Left ventricle myocardium inferior (tissue), 1 donor: ENCODE data around the gene GPC2. TPM values are rescaled to one million over a fixed set of nuclear protein-coding genes. Genes with fewer than 3 reads are reported as not detected.

Experiments used
- DNase-seq: peaks from one replicate; pipeline ENCODE4 v3.0.0-alpha.2; 2020
- H3K27ac ChIP-seq: fragments of 200-600 bp; replicated peaks from 2 replicates; pipeline ENCODE4 v1.8.0; 2021
- H3K27me3 ChIP-seq: fragments of 200-600 bp; 2 replicates; pipeline ENCODE4 v1.8.0; 2021; ENCODE audit warnings: low read depth
- H3K36me3 ChIP-seq: fragments of 200-600 bp; 2 replicates; pipeline ENCODE4 v1.8.0; 2021
- H3K4me1 ChIP-seq: fragments of 200-600 bp; 2 replicates; pipeline ENCODE4 v1.8.0; 2021
- H3K4me3 ChIP-seq: fragments of 200-600 bp; 2 replicates; pipeline ENCODE4 v1.8.0; 2021; ENCODE audit warnings: mild to moderate bottlenecking, moderate library complexity
- H3K9me3 ChIP-seq: fragments of 200-600 bp; replicated peaks from 2 replicates; pipeline ENCODE4 v1.8.0; 2021
- intact Hi-C: fragments of 100-400 bp; cut with micrococcal nuclease; formaldehyde crosslinking; loops from one replicate; pipeline ENCODE4 v1.11.0; 2022
- total RNA-seq: library from RNA; stranded (reverse); fragmentation: NEBNext Ultra II Directional; extraction: Animal tissue kit (Norgen Biotek cat#: 25700); gene quantifications from one replicate; pipeline ENCODE4 v1.2.1, GENCODE V29; 2021
- TF ChIP-seq, protein P1 (sequence below): fragments of 200-600 bp; IDR thresholded peaks from 2 replicates; pipeline ENCODE4 v1.8.0; 2021; ENCODE audit warnings: antibody characterized with exemption, mild to moderate bottlenecking, borderline replicate concordance
- donor health status: DM: no; HTN: yes; CAD: no; lungs with severe emphysema.

The GPC2 gene
- total RNA-seq, 1 donor from 2014 or later = 0.25 TPM

DNA sequence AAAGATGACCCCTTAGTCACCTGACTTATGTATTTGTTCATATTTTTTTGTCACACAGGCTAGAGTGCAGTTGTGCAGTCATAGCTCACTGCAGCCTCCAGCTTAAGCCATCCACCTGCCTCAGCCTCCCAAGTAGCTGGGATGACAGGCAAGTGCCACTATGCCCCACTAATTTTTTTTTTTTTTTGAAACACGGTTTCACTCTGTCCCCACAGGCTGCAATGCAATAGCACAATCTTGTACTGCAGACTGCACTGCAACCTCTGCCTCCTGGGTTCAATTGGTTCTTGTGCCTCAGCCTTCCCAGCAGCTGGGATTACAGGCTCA, 48.6 kb downstream of the GPC2 start:
- intact Hi-C loops = no loop called here
- H3K9me3 ChIP-seq = no peaks in the 10 kb centered on the region
- no peaks in the 10 kb centered on the region for H3K36me3 ChIP-seq
- peaks cover 47% of the 10 kb centered on the region for H3K4me1 ChIP-seq
- H3K27me3 ChIP-seq = no peaks in the 10 kb centered on the region
- DNase-seq = no peak
- no peak overlapping the region for H3K27ac ChIP-seq
- TF ChIP-seq, protein P1, sequence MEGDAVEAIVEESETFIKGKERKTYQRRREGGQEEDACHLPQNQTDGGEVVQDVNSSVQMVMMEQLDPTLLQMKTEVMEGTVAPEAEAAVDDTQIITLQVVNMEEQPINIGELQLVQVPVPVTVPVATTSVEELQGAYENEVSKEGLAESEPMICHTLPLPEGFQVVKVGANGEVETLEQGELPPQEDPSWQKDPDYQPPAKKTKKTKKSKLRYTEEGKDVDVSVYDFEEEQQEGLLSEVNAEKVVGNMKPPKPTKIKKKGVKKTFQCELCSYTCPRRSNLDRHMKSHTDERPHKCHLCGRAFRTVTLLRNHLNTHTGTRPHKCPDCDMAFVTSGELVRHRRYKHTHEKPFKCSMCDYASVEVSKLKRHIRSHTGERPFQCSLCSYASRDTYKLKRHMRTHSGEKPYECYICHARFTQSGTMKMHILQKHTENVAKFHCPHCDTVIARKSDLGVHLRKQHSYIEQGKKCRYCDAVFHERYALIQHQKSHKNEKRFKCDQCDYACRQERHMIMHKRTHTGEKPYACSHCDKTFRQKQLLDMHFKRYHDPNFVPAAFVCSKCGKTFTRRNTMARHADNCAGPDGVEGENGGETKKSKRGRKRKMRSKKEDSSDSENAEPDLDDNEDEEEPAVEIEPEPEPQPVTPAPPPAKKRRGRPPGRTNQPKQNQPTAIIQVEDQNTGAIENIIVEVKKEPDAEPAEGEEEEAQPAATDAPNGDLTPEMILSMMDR = no peak
- no peak overlapping the region for H3K4me3 ChIP-seq

DNA sequence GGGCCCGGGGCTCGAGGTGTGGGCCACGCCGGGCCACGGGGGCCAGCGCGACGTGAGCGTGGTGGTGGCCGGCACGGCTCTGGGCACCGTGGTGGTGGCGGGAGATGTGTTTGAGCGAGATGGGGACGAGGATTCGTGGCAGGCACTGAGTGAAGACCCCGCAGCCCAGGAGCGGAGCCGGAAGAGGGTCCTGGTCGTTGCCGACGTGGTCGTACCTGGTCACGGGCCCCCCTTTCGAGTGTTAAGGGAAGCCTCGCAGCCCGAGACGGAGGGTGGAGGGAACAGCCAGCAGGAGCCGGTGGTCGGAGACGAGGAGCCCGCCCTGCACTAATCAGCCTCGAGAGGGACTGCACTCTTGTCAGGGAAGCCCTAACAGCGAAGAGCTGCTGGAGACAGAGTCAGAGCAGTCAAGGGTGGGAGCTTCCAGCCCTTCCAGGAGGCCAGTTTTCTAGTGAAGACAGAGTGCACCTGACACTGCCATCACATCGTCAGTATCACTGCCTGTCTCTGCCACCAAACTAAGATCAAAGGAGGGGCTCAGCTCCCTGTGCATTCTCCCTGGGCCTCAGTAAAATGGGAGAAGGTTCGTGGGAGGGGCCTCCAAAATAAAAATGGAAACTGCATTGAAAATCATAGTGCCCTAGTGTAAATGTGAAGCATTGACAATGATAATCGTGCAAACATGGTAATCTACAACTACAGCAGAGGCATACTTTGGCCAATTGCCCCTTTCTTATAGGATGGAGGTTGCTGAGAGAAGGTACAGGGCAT, 49.1 kb downstream of the GPC2 start:
- intact Hi-C loops = no loop called here
- DNase-seq = no peak
- TF ChIP-seq, protein P1 = no peak
- no peaks in the 10 kb centered on the region for H3K9me3 ChIP-seq
- peak overlapping the region; percentile 99 for H3K4me3 ChIP-seq
- no peaks in the 10 kb centered on the region for H3K27me3 ChIP-seq
- H3K4me1 ChIP-seq = peaks cover 47% of the 10 kb centered on the region
- peak overlapping the region; percentile 97 for H3K27ac ChIP-seq
- peaks cover 2% of the 10 kb centered on the region for H3K36me3 ChIP-seq

GRCh38 chr7:100126931-100127865, 50.0 kb downstream of the GPC2 start, which contains the start of gene MBLAC1:
Gene MBLAC1 (plus strand): TSS chr7:100126967. CDS start chr7:100127396, 429 bp downstream.
- TF ChIP-seq, protein P1 = no peak
- intact Hi-C loops = no loop called here

DNA sequence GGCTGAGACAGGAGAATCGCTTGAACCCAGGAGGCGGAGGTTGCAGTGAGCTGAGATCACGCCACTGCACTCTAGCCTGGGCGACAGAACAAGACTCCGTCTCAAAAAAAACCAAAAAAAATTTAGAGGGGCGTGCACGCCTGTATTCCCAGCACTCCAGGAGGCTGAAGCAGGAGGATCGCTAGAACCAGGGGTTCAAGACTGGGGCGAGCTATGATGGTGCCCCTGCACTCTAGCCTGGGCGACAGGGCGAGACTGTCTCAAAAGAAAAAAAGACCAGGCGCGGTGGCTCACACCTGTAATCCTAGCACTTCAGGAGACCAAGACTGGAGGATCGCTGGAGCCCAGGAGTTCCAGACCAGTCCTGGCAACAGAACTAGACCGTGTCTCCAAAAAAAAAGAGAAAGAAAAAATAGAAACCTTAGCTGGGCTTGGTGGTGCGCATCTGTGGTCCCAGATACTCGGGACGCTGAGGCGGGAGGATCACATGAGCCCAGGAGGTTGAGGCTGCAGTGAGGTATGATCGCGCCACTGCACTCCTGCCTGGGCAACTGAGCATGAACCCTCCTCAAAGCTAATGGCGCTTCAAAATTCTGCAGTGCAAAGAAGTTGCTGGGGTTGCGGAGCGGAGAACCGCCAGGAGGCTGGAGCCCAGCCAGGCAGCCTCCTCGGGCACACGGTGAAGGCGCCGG, 50.8 kb downstream of the GPC2 start:
- intact Hi-C loops = no loop called here
- peaks cover 6% of the 10 kb centered on the region for H3K36me3 ChIP-seq
- TF ChIP-seq, protein P1 = no peak
- H3K27me3 ChIP-seq = no peaks in the 10 kb centered on the region
- H3K9me3 ChIP-seq = no peaks in the 10 kb centered on the region
- H3K4me1 ChIP-seq = peaks cover 41% of the 10 kb centered on the region
- peak overlapping the region; percentile 97 for H3K27ac ChIP-seq
- DNase-seq = no peak
- H3K4me3 ChIP-seq = peak overlapping the region; percentile 99

More at GRCh38 chr7:100126931-100127865, 50.0 kb downstream of the GPC2 start, which contains the start of gene MBLAC1:
- H3K4me1 ChIP-seq = peaks cover 43% of the 10 kb centered on the region
- DNase-seq = peak; percentile 89
- peak within 1 kb of the TSS; percentile 97 for H3K27ac ChIP-seq
- H3K36me3 ChIP-seq = peaks cover 6% of the 10 kb centered on the region
- H3K27me3 ChIP-seq = no peaks in the 10 kb centered on the region
- no peaks in the 10 kb centered on the region for H3K9me3 ChIP-seq
- peak within 1 kb of the TSS; percentile 99 for H3K4me3 ChIP-seq
